Right lobe of liver (tissue), 6 donors: ENCODE measurements around the gene DUSP28. TPM values are rescaled to one million over a fixed set of nuclear protein-coding genes. Genes with fewer than 3 reads are reported as not detected.

Source experiments
- ATAC-seq, 4 donors: fragments of 200-7000 bp; cut with Tn5 transposase; one replicate each; pipeline ENCODE4 v1.9.1; 2020; ENCODE audit warnings: mild to moderate bottlenecking in 4 of 4, moderate library complexity in 4 of 4
- DNase-seq, 3 donors: peaks; one replicate each; pipeline ENCODE4 v3.0.0-alpha.2; 2020
- H3K27ac ChIP-seq, 3 donors: fragments of 200-600 bp; one replicate each; pipeline ENCODE4 v1.8.0; 2022
- H3K27me3 ChIP-seq, 2 donors: fragments of 200-600 bp; one replicate each; pipeline ENCODE4 v1.8.0; 2022
- H3K36me3 ChIP-seq, 4 donors: fragments of 200-600 bp; sonication (generic) in 1 of 4; one replicate each; pipeline versions ENCODE4 v1.5.1 to v1.8.0; 2017 to 2022; ENCODE audit warnings: control low read depth in 1 of 4
- H3K4me1 ChIP-seq, 4 donors: fragments of 200-600 bp; sonication (generic) in 1 of 4; one replicate each; pipeline versions ENCODE4 v1.5.1 to v1.8.0; 2017 to 2022; ENCODE audit warnings: control low read depth in 1 of 4
- H3K4me3 ChIP-seq, 3 donors: fragments of 200-600 bp; one replicate each; pipeline ENCODE4 v1.8.0; 2022
- H3K9me3 ChIP-seq, 4 donors: fragments of 200-600 bp; sonication (generic) in 1 of 4; one replicate each; pipeline versions ENCODE4 v1.5.1 to v1.8.0; 2017 to 2022; ENCODE audit warnings: control low read depth in 1 of 4
- CTCF ChIP-seq, 4 donors: fragments of 200-600 bp in 3 of 4; fragments of 450-650 bp in 1 of 4; IDR thresholded peaks; one replicate each; pipeline versions ENCODE4 v1.5.1 to v1.8.0; 2016 to 2022; ENCODE audit warnings: antibody characterized with exemption in 4 of 4, mild to moderate bottlenecking in 2 of 4
- POLR2A ChIP-seq: fragments of 450-650 bp; IDR thresholded peaks from one replicate; pipeline ENCODE4 v1.6.1; 2017; ENCODE audit warnings: antibody characterized with exemption, mild to moderate bottlenecking
- WGBS: methylation state at CpG from one replicate; pipeline ENCODE4 v1.1.6; 2018; ENCODE audit warnings: low coverage, low lambda C conversion rate; ENCODE audit not compliant: insufficient coverage; ENCODE audit errors: missing lambda C conversion rate; 5-methylcytosine and 5-hydroxymethylcytosine counted together
- intact Hi-C, 2 donors: fragments of 100-400 bp; cut with DNase I; formaldehyde crosslinking; loops; one replicate each; pipeline versions ENCODE4 v1.11.2 to v1.14.1; 2022
- total RNA-seq, 6 experiments: library from RNA; depleted of rRNA in 2 of 6; stranded (reverse); fragments of >200 nt in 2 of 6; fragmentation: NEBNext Ultra II Directional in 3 of 6; extraction: Animal tissue kit (Norgen Biotek cat#: 25700) in 3 of 6; gene quantifications; one replicate each; pipeline versions ENCODE4 v1.1.0 to v1.2.4, GENCODE V29; 2016 to 2023
- donor health status: DM: no; HTN: yes; CAD: no.
- donor health status: DM: no; HTN: no; CAD: no.
- donor health status: DM: no; HTN: no; CAD: no.
- donor health status: DM: no; HTN: yes; CAD: no.
- donor health status: DM: no; HTN: yes; CAD: no.

DUSP28 gene
- total RNA-seq, 6 experiments from 2014 or later: 1.3 to 3.5 (median 2.1) TPM

- peaks cover 0 to 11% (median 0%) of the 10 kb centered on the region in 4 donors for H3K36me3 ChIP-seq
- DNase-seq: peak in 2 of 3 donors; percentile 18 to 41
- intact Hi-C loops: no loop called here
These were observed 10.6 kb downstream of the DUSP28 start for GRCh38 chr2:240570531-240571313.

GRCh38 chr2:240571314-240571973 lies 11.3 kb downstream of the DUSP28 start:
- H3K9me3 ChIP-seq: no peaks in the 10 kb centered on the region
- ATAC-seq (no peak), DNase-seq (peak; percentile 15 to 52 (median 43))
- peaks cover 0 to 31% (median 13%) of the 10 kb centered on the region in 4 donors for H3K4me1 ChIP-seq
- H3K27ac ChIP-seq: no peak overlapping the region
- no peaks in the 10 kb centered on the region for H3K27me3 ChIP-seq
- TF ChIP-seq CTCF (IDR thresholded peaks at IDR 0.05) (no peak), POLR2A (no peak)
- no peak overlapping the region for H3K4me3 ChIP-seq
- peaks cover 0 to 15% (median 2%) of the 10 kb centered on the region in 4 donors for H3K36me3 ChIP-seq
- WGBS: 97% methylated on average over 4 of the region's 18 CpGs
- intact Hi-C loops: no loop called here

More at GRCh38 chr2:240570531-240571313, 10.6 kb downstream of the DUSP28 start:
- H3K9me3 ChIP-seq: no peaks in the 10 kb centered on the region
- WGBS: 82% methylated on average over 3 of the region's 11 CpGs
- no peak for TF ChIP-seq POLR2A
- no peak for TF ChIP-seq CTCF (IDR thresholded peaks at IDR 0.05)
- no peak overlapping the region for H3K4me3 ChIP-seq
- peaks cover 0 to 37% (median 15%) of the 10 kb centered on the region in 4 donors for H3K4me1 ChIP-seq
- no peak for ATAC-seq
- no peak overlapping the region for H3K27ac ChIP-seq
- no peaks in the 10 kb centered on the region for H3K27me3 ChIP-seq

- H3K36me3 ChIP-seq: peaks cover 0 to 23% (median 3%) of the 10 kb centered on the region in 4 donors
- intact Hi-C loops: no loop called here
- DNase-seq (peak; percentile 21 to 55 (median 46)), ATAC-seq (no peak)
- WGBS: no CpG with 5 or more reads among the region's 30 CpGs
- no peaks in the 10 kb centered on the region for H3K27me3 ChIP-seq
- H3K4me1 ChIP-seq: peaks cover 0 to 22% (median 6%) of the 10 kb centered on the region in 4 donors
- H3K9me3 ChIP-seq: no peaks in the 10 kb centered on the region
- H3K27ac ChIP-seq: no peak overlapping the region
- no peak overlapping the region for H3K4me3 ChIP-seq
- TF ChIP-seq POLR2A (no peak), CTCF (IDR thresholded peaks at IDR 0.05) (no peak)
These were observed 12.2 kb downstream of the DUSP28 start for GRCh38 chr2:240572141-240573031.

- WGBS: no CpG with 5 or more reads among the region's 20 CpGs
- Histone ChIP-seq H3K27me3 (no peaks in the 10 kb centered on the region), H3K27ac (no peak overlapping the region), H3K9me3 (no peaks in the 10 kb centered on the region), H3K4me3 (no peak overlapping the region), H3K4me1 (peaks cover 0 to 17% (median 3%) of the 10 kb centered on the region in 4 donors), H3K36me3 (peaks cover 0 to 28% (median 3%) of the 10 kb centered on the region in 4 donors)
- TF ChIP-seq CTCF (IDR thresholded peaks at IDR 0.05): no peak
- no peak for TF ChIP-seq POLR2A
- intact Hi-C loops: no loop called here
- ATAC-seq (no peak), DNase-seq (peak in 2 of 3 donors; percentile 19 to 44)
These were observed 12.9 kb downstream of the DUSP28 start for GRCh38 chr2:240573071-240573515.
